Right atrium auricular region (tissue), 2 donors: ENCODE data around the gene TRAP1. TPM values are rescaled to one million over a fixed set of nuclear protein-coding genes. Genes with fewer than 3 reads are reported as not detected.

Source experiments
- DNase-seq: peaks from one replicate; pipeline ENCODE4 v3.0.0-alpha.2; 2019; ENCODE audit warnings: low spot score
- H3K27ac ChIP-seq, 2 donors: fragments of 200-600 bp; sonication (generic); 1 replicate in 1 of 2; 2 replicates in 1 of 2; pipeline ENCODE4 v1.5.1; 2016 to 2019
- H3K27me3 ChIP-seq, 2 donors: fragments of 200-600 bp; sonication (generic); one replicate each; pipeline versions ENCODE4 v1.5.1 to v1.6.0; 2017 to 2019
- H3K36me3 ChIP-seq: fragments of 200-600 bp; sonication (generic); one replicate; pipeline ENCODE4 v1.5.1; 2016
- H3K4me1 ChIP-seq, 2 donors: fragments of 200-600 bp; sonication (generic); one replicate each; pipeline versions ENCODE4 v1.5.1 to v1.6.0; 2017 to 2019
- H3K4me3 ChIP-seq, 2 donors: fragments of 200-600 bp; sonication (generic); 1 replicate in 1 of 2; 2 replicates in 1 of 2; pipeline ENCODE4 v1.5.1; 2017 to 2019; ENCODE audit warnings: mild to moderate bottlenecking in 1 of 2, moderate library complexity in 1 of 2
- H3K9me3 ChIP-seq, 2 donors: fragments of 200-600 bp; sonication (generic); one replicate each; pipeline ENCODE4 v1.5.1; 2019
- total RNA-seq, 2 donors: library from RNA; depleted of rRNA; stranded (reverse); fragments of >200 nt; gene quantifications; one replicate each; pipeline ENCODE4 v1.1.0, GENCODE V29; 2016
- TF ChIP-seq, protein P1 (sequence below), 2 donors: fragments of 200-600 bp; sonication (generic); IDR thresholded peaks; one replicate each; pipeline ENCODE4 v1.5.1; 2019; ENCODE audit warnings: antibody characterized with exemption in 2 of 2

TRAP1 gene
- total RNA-seq, 2 donors from 2014 or later, result 67.7 to 86.0 TPM

- no peaks in the 10 kb centered on the region for H3K4me1 ChIP-seq
- no peaks in the 10 kb centered on the region for H3K27me3 ChIP-seq
- H3K36me3 ChIP-seq, result no peaks in the 10 kb centered on the region
- no peak overlapping the region for H3K27ac ChIP-seq
- H3K4me3 ChIP-seq, result no peak overlapping the region
- no peak for DNase-seq
- H3K9me3 ChIP-seq, result no peaks in the 10 kb centered on the region
- TF ChIP-seq, protein P1, sequence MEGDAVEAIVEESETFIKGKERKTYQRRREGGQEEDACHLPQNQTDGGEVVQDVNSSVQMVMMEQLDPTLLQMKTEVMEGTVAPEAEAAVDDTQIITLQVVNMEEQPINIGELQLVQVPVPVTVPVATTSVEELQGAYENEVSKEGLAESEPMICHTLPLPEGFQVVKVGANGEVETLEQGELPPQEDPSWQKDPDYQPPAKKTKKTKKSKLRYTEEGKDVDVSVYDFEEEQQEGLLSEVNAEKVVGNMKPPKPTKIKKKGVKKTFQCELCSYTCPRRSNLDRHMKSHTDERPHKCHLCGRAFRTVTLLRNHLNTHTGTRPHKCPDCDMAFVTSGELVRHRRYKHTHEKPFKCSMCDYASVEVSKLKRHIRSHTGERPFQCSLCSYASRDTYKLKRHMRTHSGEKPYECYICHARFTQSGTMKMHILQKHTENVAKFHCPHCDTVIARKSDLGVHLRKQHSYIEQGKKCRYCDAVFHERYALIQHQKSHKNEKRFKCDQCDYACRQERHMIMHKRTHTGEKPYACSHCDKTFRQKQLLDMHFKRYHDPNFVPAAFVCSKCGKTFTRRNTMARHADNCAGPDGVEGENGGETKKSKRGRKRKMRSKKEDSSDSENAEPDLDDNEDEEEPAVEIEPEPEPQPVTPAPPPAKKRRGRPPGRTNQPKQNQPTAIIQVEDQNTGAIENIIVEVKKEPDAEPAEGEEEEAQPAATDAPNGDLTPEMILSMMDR (IDR thresholded peaks at IDR 0.05), result no peak
Measured at GRCh38 chr16:3625911-3626732, 91.2 kb downstream of the TRAP1 start.

GRCh38 chr16:3625331-3625730 lies 92.0 kb downstream of the TRAP1 start:
- no peak overlapping the region for H3K4me3 ChIP-seq
- H3K27me3 ChIP-seq, result no peaks in the 10 kb centered on the region
- no peaks in the 10 kb centered on the region for H3K9me3 ChIP-seq
- H3K36me3 ChIP-seq, result no peaks in the 10 kb centered on the region
- no peaks in the 10 kb centered on the region for H3K4me1 ChIP-seq
- DNase-seq, result no peak
- H3K27ac ChIP-seq, result no peak overlapping the region
- TF ChIP-seq, protein P1 (IDR thresholded peaks at IDR 0.05), result no peak

GRCh38 chr16:3623642-3624041 lies 93.7 kb downstream of the TRAP1 start:
- Histone ChIP-seq H3K9me3 (no peaks in the 10 kb centered on the region), H3K4me3 (no peak overlapping the region), H3K27ac (no peak overlapping the region), H3K27me3 (no peaks in the 10 kb centered on the region), H3K36me3 (no peaks in the 10 kb centered on the region), H3K4me1 (no peaks in the 10 kb centered on the region)
- TF ChIP-seq, protein P1 (IDR thresholded peaks at IDR 0.05), result no peak
- DNase-seq, result no peak

DNA sequence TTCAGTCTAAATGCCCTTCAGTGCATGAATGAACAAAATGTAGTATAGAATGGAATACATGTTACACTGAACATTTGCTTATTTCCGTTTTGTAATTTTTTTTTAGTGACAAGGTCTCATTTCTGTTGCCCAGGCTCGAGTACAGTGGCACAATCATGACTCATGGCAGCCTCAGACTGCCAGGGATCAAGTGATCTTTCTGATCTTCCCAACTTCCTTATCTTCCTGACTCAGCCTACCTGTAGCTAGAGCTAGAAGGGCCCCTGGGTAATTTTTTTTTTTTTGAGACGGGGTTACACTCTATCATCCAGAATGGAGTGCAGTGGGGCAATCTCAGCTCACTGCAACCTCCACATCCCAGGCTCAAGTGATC lies 98.6 kb downstream of the TRAP1 start:
- Histone ChIP-seq H3K4me3 (no peak overlapping the region), H3K36me3 (no peaks in the 10 kb centered on the region), H3K27ac (no peak overlapping the region), H3K9me3 (no peaks in the 10 kb centered on the region), H3K4me1 (no peaks in the 10 kb centered on the region), H3K27me3 (no peaks in the 10 kb centered on the region)
- TF ChIP-seq, protein P1 (IDR thresholded peaks at IDR 0.05), result no peak
- DNase-seq, result no peak

GRCh38 chr16:3612510-3613466 lies 104.5 kb downstream of the TRAP1 start:
- H3K4me1 ChIP-seq, result peaks cover 0 to 23% of the 10 kb centered on the region in 2 donors
- peak overlapping the region in 1 of 2 donors; percentile 83 for H3K27ac ChIP-seq
- H3K9me3 ChIP-seq, result no peaks in the 10 kb centered on the region
- H3K4me3 ChIP-seq, result peak overlapping the region; percentile 98 to 99
- H3K27me3 ChIP-seq, result no peaks in the 10 kb centered on the region
- no peaks in the 10 kb centered on the region for H3K36me3 ChIP-seq
- DNase-seq, result no peak
- TF ChIP-seq, protein P1 (IDR thresholded peaks at IDR 0.05), result no peak
